ENCODE measurements around the gene MCF2L2. TPM values are rescaled to one million over a fixed set of nuclear protein-coding genes. Genes with fewer than 3 reads are reported as not detected.
A peak's percentile ranks its signal among the peaks of the same experiment; 100 is the strongest.

MCF2L2 gene
- total RNA-seq, 1 donor from 2014 or later: not detected

DNA sequence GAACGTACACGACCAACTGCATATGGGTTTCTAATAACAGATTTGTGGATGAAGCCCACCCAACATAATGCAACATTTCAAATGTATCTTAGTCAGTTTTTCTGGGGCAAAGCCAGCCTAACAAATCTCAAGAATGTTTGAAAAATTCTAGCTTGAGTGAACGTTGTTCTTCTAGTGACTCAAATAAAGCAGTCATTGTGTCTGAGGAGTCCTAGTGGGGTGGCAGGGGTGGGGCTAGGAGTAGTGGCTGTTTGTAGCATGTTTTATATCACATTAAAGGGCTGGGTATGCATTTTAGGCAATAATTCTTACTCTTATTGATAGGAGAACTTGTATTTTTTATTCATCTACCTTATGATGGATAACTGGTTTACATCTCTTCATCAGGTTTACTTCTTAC, 169.3 kb downstream of the MCF2L2 start:
- intact Hi-C loops (cut with DNase I): no loop called here
- TF ChIP-seq, protein P1, sequence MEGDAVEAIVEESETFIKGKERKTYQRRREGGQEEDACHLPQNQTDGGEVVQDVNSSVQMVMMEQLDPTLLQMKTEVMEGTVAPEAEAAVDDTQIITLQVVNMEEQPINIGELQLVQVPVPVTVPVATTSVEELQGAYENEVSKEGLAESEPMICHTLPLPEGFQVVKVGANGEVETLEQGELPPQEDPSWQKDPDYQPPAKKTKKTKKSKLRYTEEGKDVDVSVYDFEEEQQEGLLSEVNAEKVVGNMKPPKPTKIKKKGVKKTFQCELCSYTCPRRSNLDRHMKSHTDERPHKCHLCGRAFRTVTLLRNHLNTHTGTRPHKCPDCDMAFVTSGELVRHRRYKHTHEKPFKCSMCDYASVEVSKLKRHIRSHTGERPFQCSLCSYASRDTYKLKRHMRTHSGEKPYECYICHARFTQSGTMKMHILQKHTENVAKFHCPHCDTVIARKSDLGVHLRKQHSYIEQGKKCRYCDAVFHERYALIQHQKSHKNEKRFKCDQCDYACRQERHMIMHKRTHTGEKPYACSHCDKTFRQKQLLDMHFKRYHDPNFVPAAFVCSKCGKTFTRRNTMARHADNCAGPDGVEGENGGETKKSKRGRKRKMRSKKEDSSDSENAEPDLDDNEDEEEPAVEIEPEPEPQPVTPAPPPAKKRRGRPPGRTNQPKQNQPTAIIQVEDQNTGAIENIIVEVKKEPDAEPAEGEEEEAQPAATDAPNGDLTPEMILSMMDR (IDR thresholded peaks at IDR 0.05): no peak
- Histone ChIP-seq H3K4me1 (peaks cover 0 to 2% of the 10 kb centered on the region in 2 donors), H3K27ac (no peak overlapping the region), H3K36me3 (no peaks in the 10 kb centered on the region), H3K9me3 (no peaks in the 10 kb centered on the region), H3K27me3 (no peaks in the 10 kb centered on the region), H3K4me3 (no peak overlapping the region)
- DNase-seq (ENCODE audit: low spot score in 2 of 2): no peak

DNA sequence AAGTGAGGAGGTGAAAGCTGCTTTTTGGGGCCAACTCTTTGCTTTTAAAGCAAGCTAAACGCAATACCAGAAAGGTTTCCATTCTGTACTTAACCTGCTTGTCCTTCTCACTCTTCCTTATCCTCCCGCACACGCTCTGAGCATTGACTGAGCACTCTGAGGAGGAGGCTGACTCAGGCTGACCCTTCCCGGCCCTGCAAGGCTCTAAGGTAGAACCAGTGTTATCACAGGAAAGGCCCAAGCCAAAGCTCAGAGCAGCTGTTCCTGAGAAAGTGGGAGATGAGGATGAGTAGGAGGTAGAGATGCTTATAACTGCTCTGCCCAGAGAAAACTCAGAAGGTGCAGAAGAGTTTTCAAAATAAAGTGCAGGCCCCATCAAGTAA, 173.1 kb downstream of the MCF2L2 start:
- Histone ChIP-seq H3K27ac (no peak overlapping the region), H3K36me3 (no peaks in the 10 kb centered on the region), H3K27me3 (no peaks in the 10 kb centered on the region), H3K9me3 (no peaks in the 10 kb centered on the region), H3K4me3 (peak overlapping the region in 1 of 2 donors; percentile 78), H3K4me1 (peaks cover 0 to 2% of the 10 kb centered on the region in 2 donors)
- no peak for DNase-seq (ENCODE audit: low spot score in 2 of 2)
- intact Hi-C loops (cut with DNase I): loop anchor here (2.0 kb wide), 1 partner anchor 31 kb away; no protein-coding TSS in a partner anchor
- TF ChIP-seq, protein P1 (IDR thresholded peaks at IDR 0.05): no peak

DNA sequence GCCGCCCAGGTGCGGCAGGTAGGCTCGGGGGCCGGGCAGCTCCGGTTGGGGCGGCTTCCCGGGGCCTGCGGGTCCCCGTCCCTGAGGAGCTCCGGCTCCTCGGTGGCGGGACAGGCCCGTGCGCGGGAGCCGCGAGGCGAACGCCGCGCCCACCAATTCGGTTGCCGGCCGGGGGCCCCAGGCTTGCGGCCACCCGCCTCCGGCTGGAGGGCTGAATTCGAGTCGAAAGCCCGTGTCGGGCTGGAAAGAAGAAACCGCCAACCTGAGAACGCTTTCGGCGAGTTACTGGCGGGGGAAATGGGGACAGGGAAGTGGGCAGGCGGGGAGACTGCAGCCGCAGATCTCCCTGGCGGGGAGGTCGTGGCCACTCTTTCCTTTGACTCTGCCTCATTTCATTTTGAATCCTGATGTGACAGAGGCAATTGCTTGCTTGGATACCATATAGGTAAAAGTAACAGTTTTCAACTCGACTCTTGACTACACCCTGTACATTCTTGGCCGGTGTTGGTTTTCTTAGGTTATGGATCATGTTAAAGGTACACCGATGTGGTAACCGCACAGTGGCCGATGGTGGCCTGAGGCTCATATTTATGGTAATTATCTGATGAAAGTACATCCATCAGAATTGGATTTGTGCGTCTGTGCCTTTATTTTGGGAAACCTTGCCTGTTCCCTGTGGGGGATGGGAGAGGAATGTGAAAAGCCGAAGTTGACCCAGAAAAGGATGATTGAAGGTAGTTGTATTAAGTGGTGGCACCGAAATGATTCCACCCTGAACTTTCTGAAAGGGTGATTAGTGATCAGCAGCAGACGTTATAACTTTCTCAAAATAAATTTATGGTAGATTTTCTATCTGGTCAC, 173.7 kb downstream of the MCF2L2 start:
- intact Hi-C loops (cut with DNase I): loop anchor here (2.0 to 5.0 kb wide), 2 partner anchors 32 to 128 kb away; no protein-coding TSS in a partner anchor

DNA sequence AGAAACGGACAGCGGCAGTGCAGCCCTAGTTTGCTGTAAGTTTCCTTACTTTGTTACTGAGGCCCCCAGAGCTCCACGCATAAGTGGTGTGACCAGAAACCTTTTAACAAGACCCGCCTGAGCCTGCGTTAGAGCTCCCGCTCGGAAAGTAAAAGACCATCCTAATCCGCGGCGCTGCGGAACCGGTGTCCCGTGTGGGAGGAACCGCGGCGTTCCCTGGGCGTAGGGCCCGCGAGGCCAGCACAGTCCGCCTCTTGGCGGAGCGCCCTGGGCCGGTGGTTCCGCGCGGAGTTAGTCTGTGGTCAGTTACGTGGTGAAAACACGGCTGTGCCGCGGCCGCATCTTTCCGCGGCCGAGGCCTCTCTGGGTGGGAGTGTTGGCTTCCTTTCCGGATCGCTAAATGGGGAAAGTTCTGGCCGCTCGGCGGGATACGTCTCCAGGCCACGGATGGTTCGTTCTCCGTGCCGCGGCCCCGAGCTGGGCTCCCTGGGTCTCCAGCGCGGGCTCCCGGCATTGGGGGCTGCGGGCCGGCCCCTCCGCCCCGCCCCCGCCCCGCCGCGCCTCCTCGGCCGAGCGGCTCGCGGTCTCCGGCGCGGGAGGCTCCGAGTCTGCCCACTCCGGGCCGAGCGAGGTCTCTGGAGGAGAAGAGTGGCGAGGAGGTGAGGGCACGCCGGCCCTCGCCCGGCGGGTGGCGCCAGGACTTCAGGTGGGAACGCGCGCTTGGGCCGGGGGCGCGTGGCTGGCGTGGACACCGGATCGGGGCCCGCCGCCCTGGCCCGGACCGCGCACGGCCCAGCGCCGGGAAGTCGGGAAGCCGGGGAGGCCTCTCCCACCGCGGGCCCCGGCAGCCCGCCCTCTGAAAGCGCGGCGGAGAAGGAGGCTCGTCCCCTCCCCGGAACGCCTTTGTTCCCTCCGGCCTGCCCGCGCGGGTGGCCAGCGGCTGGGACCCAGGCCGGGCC, 174.6 kb downstream of the MCF2L2 start:
- Histone ChIP-seq H3K9me3 (no peaks in the 10 kb centered on the region), H3K27ac (peak overlapping the region; percentile 65 to 77), H3K4me1 (peaks cover 0 to 2% of the 10 kb centered on the region in 2 donors), H3K4me3 (peak overlapping the region; percentile 78 to 96), H3K36me3 (no peaks in the 10 kb centered on the region), H3K27me3 (no peaks in the 10 kb centered on the region)
- TF ChIP-seq, protein P1 (IDR thresholded peaks at IDR 0.05): no peak
- DNase-seq (ENCODE audit: low spot score in 2 of 2): peak in 1 of 2 donors; percentile 84
- intact Hi-C loops (cut with DNase I): loop anchor here (2.0 to 5.0 kb wide), 2 partner anchors 33 to 128 kb away; no protein-coding TSS in a partner anchor

More for the DNA sequence above, 173.7 kb downstream of the MCF2L2 start:
- no peaks in the 10 kb centered on the region for H3K36me3 ChIP-seq
- TF ChIP-seq, protein P1 (IDR thresholded peaks at IDR 0.05): no peak
- DNase-seq (ENCODE audit: low spot score in 2 of 2): no peak
- no peaks in the 10 kb centered on the region for H3K9me3 ChIP-seq
- H3K27me3 ChIP-seq: no peaks in the 10 kb centered on the region
- peaks cover 0 to 2% of the 10 kb centered on the region in 2 donors for H3K4me1 ChIP-seq
- peak overlapping the region; percentile 65 to 77 for H3K27ac ChIP-seq
- H3K4me3 ChIP-seq: peak overlapping the region; percentile 78 to 96

DNA sequence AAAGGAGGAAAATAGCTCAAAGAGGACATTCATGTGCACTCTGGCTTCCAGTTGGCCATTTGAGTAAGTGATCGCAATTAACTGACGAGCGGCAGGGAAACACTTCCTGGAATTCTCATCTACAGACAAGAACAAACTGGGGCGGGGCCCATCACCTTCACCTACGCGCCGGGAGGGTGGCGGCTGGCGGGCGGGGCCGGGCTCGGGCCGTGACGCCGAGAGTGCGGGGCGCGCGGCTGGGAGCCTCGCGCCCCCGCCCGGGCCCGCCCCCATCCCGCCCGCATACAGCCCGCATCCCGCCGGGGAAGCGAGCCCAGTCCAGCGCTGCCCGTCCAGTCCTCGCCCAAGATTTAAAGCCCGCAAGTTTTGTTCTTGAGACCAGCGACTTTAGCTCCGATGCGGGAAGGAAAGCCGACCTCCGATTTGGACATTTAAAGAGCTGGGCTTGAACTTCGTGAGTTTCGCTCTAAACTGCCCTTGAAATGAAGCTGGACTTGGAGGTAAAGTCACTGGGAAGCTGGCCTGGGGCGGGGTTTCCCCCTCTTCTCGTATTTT, 175.4 kb downstream of the MCF2L2 start, which contains the start of gene B3GNT5:
B3GNT5 (plus strand) TSS at position 281 of the 555 bp plus-strand sequence. CDS start 16,546 bp downstream, outside the sequence.
- intact Hi-C loops (cut with DNase I): loop anchor here (5.0 kb wide), 1 partner anchor 129 kb away; no protein-coding TSS in a partner anchor
- no peak for DNase-seq (ENCODE audit: low spot score in 2 of 2)
- TF ChIP-seq, protein P1 (IDR thresholded peaks at IDR 0.05): no peak
- Histone ChIP-seq H3K4me3 (peak within 1 kb of the TSS; percentile 78 to 96), H3K4me1 (peaks cover 0 to 2% of the 10 kb centered on the region in 2 donors), H3K36me3 (no peaks in the 10 kb centered on the region), H3K27me3 (no peaks in the 10 kb centered on the region), H3K9me3 (no peaks in the 10 kb centered on the region), H3K27ac (peak within 1 kb of the TSS; percentile 65 to 77)
